Measurements from ENCODE around the gene DTNB. TPM values are rescaled to one million over a fixed set of nuclear protein-coding genes. Genes with fewer than 3 reads are reported as not detected.

DTNB gene
- total and polyA plus RNA-seq, 2 of the 4 experiments (the other 2 are of a cell fraction), result 3.8 to 5.3 TPM

DNA sequence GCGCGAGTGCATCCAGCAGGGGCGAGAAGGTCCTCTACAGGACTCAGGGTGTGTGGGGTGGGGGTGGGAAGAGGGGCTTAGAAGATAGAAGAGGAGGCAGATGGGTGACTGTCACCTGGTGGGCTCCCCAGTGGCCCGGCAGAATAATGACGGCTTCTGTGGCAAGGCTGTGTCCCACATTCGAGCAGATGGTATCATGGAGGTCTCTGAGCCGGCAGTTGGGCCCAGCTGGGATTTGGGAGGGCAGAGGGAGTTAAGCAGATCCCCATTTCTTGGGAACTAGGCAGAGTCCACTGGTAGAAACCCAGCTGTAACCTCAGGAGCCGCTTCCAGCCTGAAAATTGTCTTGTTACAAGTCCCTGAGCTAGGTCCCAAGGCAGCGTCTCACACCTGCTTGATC lies 28.4 kb upstream of the DTNB start:
- Histone ChIP-seq H3K27me3 (ENCODE audit: control insufficient read depth, insufficient read depth, low read length) (peaks cover 14% of the 10 kb centered on the region), H2BK20ac (ENCODE audit: low read depth, low read length) (no peak overlapping the region), H3K9me3 (ENCODE audit: control insufficient read depth, insufficient read depth, low read length) (no peaks in the 10 kb centered on the region), H3K4me3 (ENCODE audit: insufficient read depth, low read depth, low read length) (no peak overlapping the region), H4K8ac (ENCODE audit: low read depth in 2 of 2, low read length in 2 of 2) (no peak overlapping the region), H2BK120ac (ENCODE audit: low read depth, low read length) (no peak overlapping the region), H3K56ac (ENCODE audit: extremely low read depth, insufficient read depth, low read length) (no peak overlapping the region), H3K4me1 (ENCODE audit: control insufficient read depth, insufficient read depth, low read length) (no peaks in the 10 kb centered on the region), H3K79me1 (ENCODE audit: low read depth in 1 of 2, low read length in 2 of 2) (no peaks in the 10 kb centered on the region), H3K36me3 (ENCODE audit: control insufficient read depth, insufficient read depth, low read length) (no peaks in the 10 kb centered on the region), H3K23ac (ENCODE audit: low read depth, low read length) (no peak overlapping the region), H3K27ac (ENCODE audit: insufficient read depth, low read length) (no peak overlapping the region), H3K4me2 (ENCODE audit: low read depth, low read length) (no peak overlapping the region), H2AK9ac (replicated peaks; ENCODE audit: low read depth, low read length, poor library complexity) (no peak overlapping the region), H4K5ac (ENCODE audit: low read depth, low read length) (no peak overlapping the region), H3K9me1 (ENCODE audit: insufficient read depth, low read length) (no peaks in the 10 kb centered on the region), H2AK5ac (ENCODE audit: low read depth, low read length) (no peak overlapping the region), H2BK5ac (ENCODE audit: low read depth, low read length, poor library complexity, severe bottlenecking) (no peak overlapping the region), H2AFZ (replicated peaks; ENCODE audit: low read length, poor library complexity) (peak overlapping the region; percentile 43), H3K18ac (ENCODE audit: low read depth, low read length) (no peak overlapping the region), H3K4ac (ENCODE audit: low read depth, low read length) (no peak overlapping the region), H4K91ac (ENCODE audit: insufficient read depth, low read depth, low read length) (no peak overlapping the region), H2BK15ac (ENCODE audit: low read depth, low read length) (no peak overlapping the region), H4K20me1 (ENCODE audit: insufficient read depth, low read length) (no peaks in the 10 kb centered on the region), H3K14ac (replicated peaks; ENCODE audit: low read depth, low read length) (no peak overlapping the region), H3K9ac (ENCODE audit: low read depth, low read length) (no peak overlapping the region)
- POLR2A ChIA-PET (ENCODE audit: unreplicated experiment), result no interaction called here
- CTCF ChIA-PET, result interaction anchor here (0.6 to 1.5 kb wide), 2 partner anchors 16 to 56 kb away, joined by 3 to 4 read pairs; no protein-coding TSS in a partner anchor
- no TSS peak for BruUV-seq (replicated peaks)
- no peak for TF ChIP-seq RCOR1 (IDR thresholded peaks at IDR 0.05; ENCODE audit: insufficient replicate concordance, low read length)
- no peak for TF ChIP-seq POLR2A (IDR thresholded peaks at IDR 0.05; ENCODE audit: low read depth, low read length)
- no peak for TF ChIP-seq MXI1 (IDR thresholded peaks at IDR 0.05; ENCODE audit: borderline replicate concordance, low read depth, low read length)
- TF ChIP-seq NFE2L2 (IDR thresholded peaks at IDR 0.05; ENCODE audit: low read depth, low read length), result no peak
- TF ChIP-seq, protein P1, sequence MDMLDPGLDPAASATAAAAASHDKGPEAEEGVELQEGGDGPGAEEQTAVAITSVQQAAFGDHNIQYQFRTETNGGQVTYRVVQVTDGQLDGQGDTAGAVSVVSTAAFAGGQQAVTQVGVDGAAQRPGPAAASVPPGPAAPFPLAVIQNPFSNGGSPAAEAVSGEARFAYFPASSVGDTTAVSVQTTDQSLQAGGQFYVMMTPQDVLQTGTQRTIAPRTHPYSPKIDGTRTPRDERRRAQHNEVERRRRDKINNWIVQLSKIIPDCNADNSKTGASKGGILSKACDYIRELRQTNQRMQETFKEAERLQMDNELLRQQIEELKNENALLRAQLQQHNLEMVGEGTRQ (IDR thresholded peaks at IDR 0.05; ENCODE audit: low read depth, low read length), result no peak
- TF ChIP-seq CEBPB (IDR thresholded peaks at IDR 0.05; ENCODE audit: low read depth, low read length), result no peak
- TF ChIP-seq, protein P2, sequence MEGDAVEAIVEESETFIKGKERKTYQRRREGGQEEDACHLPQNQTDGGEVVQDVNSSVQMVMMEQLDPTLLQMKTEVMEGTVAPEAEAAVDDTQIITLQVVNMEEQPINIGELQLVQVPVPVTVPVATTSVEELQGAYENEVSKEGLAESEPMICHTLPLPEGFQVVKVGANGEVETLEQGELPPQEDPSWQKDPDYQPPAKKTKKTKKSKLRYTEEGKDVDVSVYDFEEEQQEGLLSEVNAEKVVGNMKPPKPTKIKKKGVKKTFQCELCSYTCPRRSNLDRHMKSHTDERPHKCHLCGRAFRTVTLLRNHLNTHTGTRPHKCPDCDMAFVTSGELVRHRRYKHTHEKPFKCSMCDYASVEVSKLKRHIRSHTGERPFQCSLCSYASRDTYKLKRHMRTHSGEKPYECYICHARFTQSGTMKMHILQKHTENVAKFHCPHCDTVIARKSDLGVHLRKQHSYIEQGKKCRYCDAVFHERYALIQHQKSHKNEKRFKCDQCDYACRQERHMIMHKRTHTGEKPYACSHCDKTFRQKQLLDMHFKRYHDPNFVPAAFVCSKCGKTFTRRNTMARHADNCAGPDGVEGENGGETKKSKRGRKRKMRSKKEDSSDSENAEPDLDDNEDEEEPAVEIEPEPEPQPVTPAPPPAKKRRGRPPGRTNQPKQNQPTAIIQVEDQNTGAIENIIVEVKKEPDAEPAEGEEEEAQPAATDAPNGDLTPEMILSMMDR (conservative IDR thresholded peaks at IDR 0.05; ENCODE audit: low read depth, low read length), result no peak
- TF ChIP-seq CHD1 (IDR thresholded peaks at IDR 0.05; ENCODE audit: low read depth, low read length), result no peak
- TF ChIP-seq BHLHE40 (IDR thresholded peaks at IDR 0.05; ENCODE audit: low read depth, low read length), result no peak
- 85% methylated on average over 3 of the region's 9 CpGs; no CpG with 5 or more reads in 1 of the 2 experiments for WGBS, 2 experiments (ENCODE audit: extremely low coverage in 2 of 2, insufficient read length in 1 of 2)
- DNase-seq (no peak), ATAC-seq (ENCODE audit: low read depth) (no peak)
- in situ Hi-C loops (cut with MboI; ENCODE audit: low sequenced_read_pairs) (no loop called here), intact Hi-C loops (cut with micrococcal nuclease) (no loop called here), dilution Hi-C loops (cut with HindIII; ENCODE audit: low sequenced_read_pairs, unreplicated experiment) (no loop called here)
